HG03139 (cell line): ENCODE measurements around the gene EFCAB5.
"Not testable (repeated sequence)": the region's sequence is repeated elsewhere in the genome, so short reads cannot be mapped to it uniquely, and the experiment has no call there.

Experiments
- ATAC-seq: cut with Tn5 transposase; IDR thresholded peaks from one replicate; pipeline ENCODE4 v1.9.1; 2021; ENCODE audit not compliant: unreplicated experiment

The EFCAB5 gene

DNA sequence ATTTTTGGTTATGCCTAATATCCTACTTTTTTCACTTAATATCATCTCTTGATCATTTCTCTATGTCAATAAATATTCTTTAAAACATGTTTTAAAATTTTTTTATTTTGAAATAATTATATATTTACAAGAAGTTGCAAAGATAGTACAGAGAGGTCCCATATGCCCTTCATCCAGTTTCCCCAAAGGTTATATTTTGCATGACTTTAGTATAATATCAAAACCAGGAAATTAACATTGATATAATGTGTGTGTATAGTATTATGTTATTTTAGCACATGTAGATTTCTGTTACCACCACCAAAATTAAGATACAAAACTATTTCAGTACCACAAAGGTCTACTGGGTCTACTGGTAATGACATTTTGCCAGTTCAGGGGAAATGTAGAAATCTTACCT is 60.7 kb downstream of the EFCAB5 start:
- ATAC-seq: no peak

DNA sequence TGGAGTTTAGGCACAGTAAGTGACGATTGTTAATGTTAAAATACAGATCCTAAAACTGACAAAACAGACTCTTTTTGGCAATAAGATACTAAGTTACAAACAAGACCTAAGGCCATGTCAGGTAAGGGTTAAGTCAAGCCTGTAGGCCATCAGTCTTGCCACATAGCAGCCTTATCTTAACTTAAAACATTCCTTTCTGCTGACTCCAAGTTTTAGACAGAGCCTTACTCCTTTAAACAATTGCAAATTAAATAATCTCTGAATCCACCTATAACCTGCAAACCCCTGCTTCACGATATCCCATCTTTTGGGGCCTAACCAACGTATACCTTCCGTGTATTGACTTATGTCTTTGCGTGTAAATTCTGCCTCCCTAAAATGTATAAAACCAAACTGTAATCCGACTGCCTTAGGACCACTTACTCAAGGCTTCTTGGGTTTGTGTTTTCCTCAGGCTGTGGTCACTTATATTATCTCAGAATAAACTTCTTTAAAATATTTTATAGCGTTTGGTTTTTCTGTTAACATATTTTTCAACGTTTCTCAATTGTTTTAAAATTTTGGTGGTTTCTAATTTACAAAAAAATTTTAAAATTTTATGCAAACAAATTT is 64.4 kb downstream of the EFCAB5 start:
- ATAC-seq: no peak

GRCh38 chr17:30011934-30012333 is 70.5 kb downstream of the EFCAB5 start:
- ATAC-seq: not testable (repeated sequence)

DNA sequence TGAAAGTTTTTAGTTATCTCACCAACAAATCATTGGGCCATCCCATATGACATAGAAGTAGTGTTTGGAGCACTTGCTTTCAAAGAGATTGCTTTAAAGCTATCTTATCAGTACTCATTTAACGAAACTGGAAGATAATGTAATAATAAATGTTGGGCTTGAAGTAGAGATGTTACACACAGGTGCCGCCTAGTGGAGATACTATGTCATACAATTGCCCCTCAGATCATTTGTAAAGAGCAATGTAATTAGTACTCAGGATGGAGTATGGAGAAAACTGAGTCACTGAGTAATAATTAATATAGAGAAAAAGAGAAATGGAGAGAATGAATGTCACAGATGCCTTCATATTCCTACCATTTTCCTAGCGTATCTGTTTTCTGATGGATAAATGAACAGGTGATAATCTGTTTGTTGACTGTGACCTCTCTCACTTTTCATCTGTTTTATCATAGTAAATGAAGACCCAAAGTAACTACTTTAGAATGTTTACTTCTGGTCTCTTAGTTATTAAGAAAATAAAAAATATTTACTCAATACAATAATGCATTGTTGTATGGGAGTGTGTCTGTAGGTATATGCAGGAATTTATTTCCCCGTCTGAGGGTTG is 80.4 kb downstream of the EFCAB5 start:
- no peak for ATAC-seq

- not testable (repeated sequence) for ATAC-seq
Measured at GRCh38 chr17:30025325-30025724, 83.9 kb downstream of the EFCAB5 start.

GRCh38 chr17:30027676-30028075 is 86.2 kb downstream of the EFCAB5 start:
- no peak for ATAC-seq

DNA sequence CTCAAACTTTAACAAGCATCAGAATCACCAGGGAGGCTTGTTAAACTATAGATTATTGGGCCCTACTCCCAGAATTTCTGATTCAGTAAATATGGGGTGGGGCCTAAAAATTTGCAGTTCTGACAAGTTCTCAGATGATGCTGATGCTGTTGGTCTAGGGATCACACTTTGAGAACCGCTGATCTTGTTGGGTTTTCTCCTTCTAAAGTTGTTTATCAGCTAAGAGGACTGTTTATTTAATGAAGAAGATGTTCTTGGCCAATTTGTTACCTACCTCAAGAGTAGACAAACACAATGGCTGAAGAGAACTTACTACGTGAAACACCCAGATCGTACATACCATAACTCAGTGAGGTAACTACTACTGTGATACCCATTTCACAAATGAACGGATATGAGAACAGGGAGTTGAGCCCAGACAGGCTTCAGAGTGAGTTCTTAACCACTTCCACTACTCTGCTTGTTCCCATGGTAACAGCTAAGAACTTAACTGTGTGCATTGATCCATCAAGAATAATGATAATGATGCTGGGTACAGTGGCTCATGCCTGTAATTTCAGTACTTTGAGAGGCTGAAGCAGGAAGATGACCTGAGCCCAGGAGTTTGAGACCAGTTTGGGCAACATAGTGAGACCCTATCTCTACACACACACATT is 89.9 kb downstream of the EFCAB5 start:
- ATAC-seq: no peak

GRCh38 chr17:30035369-30035768 is 93.9 kb downstream of the EFCAB5 start:
- no peak for ATAC-seq

DNA sequence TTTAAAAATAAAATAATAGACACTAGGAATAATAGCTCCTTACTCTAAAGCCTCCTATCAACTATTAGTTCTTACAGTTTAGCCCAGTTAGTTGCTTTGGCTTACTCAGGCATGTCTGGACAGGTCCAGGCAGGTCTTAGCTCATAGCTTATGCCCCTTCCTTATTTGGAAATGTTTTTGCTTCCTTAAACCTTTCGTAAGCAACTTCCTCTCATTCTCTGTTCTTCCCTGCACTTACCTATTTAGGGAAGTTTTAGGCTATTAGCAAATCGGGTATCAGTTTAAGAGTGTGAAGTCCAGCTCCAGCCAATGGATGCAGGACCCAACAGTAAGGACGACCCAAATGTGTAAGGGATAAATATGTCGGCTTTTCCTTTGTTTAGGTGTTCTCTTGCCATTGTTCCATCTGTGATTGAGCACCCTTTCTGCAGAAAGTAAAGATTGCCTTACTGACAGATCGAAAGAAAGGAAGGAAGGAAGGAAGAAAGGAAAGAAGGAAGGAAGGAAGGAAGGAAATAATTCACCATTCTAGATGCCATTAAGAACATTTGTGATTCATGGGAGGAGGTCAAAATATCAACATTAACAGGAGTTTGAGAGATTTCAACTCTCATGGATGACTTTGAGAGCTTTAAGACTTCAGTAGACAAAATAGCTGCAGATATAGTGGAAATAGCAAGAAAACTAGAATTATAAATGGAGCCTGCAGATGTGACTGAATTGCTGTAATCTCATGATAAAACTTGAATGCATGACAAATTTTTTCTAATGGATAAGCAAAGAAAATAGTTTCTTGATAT is 99.5 kb downstream of the EFCAB5 start:
- not testable (repeated sequence) for ATAC-seq

- ATAC-seq: no peak
Measured at GRCh38 chr17:30041551-30041950, 100.1 kb downstream of the EFCAB5 start.

DNA sequence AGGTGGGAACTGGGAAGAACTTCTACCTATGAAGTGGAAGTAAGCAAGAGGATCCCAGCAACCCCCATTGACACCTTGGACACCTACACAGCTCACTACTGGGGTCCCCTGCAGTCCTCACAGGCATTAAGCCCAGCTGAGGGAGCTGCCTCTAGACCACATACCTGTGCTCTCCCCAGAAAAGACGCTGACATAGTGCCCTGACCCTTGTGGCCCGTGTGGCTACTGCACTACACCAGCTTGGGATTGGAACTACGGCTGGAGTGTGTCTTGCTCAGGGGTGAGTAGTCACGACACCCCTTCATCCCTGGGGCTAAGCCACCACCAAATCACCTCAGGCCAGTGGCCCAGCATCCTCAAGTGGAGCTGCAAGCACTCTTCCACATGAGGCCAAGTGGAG is 120.9 kb downstream of the EFCAB5 start:
- ATAC-seq: no peak

DNA sequence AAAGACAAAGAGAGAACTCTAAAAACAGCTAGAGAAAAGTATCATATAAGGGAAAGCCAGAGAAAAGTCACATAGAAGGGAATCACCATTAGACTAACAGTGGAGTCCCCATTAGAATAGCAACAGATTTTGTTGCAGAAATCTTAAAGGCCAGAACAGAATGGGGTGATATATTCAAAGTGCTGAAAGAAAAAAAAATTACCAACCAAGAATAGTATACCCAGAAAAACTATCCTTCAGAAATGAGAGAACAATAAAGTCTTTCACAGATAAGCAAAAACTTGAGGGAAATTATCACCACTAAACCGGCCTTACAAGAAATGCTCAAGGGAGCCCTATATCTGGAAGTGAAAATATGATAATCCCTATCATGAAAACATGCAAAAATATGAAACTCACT is 123.3 kb downstream of the EFCAB5 start:
- no peak for ATAC-seq

DNA sequence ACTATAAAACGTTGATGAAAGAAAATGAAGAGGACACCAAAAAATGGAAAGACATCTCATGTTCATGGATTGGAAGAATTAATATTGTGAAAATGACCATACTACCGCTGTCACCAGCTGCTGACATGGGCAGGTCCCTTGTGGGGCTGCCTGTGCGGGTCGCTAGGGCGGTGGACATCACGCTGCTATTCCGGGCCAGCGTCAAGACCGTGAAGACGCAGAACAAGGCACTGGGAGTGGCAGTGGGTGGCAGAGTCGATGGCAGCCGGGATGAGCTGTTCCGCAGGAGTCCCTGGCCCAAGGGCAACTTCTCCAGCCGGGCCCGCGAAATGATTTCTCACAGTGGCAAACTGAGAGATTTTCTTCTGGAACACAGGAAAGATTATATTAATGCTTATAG is 127.0 kb downstream of the EFCAB5 start:
- no peak for ATAC-seq

DNA sequence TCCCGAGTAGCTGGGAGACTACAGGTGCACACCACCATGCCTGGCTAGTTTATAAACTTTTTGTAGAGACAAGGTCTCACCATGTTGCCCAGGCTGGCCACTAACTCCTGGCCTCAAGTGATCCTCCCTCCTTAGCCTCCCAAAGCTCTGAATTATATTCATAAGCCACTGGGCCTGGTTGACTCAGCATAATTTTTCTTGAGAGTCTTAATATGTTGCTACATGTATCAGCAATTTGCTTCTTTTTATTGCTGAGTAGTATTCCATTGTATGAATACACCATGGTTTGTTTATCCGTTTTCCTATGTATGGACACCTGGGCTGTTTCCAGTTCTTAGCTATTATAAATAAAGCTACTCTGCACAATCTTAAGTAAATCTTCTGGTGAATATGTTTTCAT is 132.8 kb downstream of the EFCAB5 start:
- ATAC-seq: no peak

DNA sequence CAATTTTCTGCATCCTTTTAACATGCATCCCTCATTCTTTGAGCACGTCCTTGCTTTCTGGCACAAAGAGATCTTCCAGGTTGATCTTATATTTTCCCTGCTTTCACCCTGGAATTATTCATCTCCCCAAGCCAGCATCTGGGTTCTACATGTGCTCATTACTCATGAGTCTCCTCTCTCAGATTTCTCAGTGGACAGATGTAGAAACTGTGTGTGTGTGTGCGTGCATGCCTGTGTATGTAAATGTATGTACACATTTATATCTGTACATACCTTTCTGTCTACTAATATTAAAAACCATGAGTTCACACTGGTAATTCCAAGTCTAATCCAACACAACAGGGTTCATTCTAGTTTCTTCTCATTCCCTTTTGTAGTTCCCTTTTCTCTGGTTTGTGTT is 133.3 kb downstream of the EFCAB5 start:
- no peak for ATAC-seq

DNA sequence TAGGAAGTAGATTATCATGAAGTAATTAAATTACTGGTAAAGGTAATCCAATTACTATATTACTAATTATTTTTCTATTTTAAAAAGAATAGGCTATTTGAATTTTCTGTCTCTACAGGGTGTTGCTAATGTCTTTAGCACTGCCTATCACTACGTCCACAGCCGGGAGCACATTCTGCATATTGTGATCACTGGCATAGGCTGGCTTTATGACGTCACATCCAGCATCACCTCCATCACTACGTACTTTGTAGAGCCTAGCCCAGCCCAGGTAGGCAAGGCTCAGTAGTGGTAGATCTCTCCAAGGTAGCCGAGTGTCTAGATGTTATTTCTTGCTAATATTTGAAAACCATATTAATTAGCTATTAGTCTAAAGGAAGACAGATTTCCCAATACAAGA is 141.3 kb downstream of the EFCAB5 start:
- no peak for ATAC-seq

GRCh38 chr17:30084788-30085187 is 143.4 kb downstream of the EFCAB5 start:
- no peak for ATAC-seq

- ATAC-seq: no peak
Measured at GRCh38 chr17:30086896-30087295, 145.5 kb downstream of the EFCAB5 start.

DNA sequence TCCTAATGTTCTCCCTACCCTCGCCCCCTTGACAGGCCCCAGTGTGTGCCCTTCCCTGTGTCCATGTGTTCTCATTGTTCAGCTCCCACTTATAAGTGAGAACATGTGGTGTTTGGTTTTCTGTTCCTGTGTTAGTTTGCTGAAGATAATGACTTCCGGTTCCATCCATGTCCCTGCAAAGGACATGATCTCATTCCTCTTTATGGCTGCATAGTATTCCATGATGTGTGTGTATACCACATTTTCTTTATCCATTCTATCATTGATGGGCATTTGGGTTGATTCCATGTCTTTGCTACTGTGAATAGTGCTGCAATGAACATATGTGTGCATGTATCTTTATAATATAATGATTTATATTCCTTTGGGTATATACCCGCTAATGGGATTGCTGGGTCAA is 146.0 kb downstream of the EFCAB5 start:
- not testable (repeated sequence) for ATAC-seq

GRCh38 chr17:30091121-30091670 is 149.8 kb downstream of the EFCAB5 start:
- ATAC-seq: no peak

GRCh38 chr17:30091771-30092170 is 150.3 kb downstream of the EFCAB5 start:
- ATAC-seq: no peak
